ENCODE results near the gene ATG2B.

The ATG2B gene

DNA sequence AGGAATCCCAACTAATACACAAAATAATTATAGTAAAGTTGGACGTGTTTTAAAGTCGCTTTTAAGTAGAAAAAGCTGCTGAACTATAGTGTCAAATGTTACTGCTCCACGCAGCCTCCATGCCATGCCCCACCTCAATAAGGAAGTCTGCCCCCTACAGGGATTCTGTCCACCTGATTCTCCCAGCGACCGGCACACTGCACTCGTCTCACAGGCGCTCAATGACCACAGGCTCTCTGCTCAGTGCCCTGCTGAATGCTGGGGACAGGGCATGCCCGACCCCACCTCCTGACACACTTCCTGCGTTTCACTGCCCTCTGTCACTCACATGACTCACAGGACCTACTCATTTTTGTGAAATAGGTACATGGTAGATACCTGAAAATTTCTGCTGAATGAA, 58.2 kb downstream of the ATG2B start:
- H3K36me3 ChIP-seq (ENCODE audit: control insufficient read depth in 2 of 2, insufficient read depth in 1 of 2, low read length in 2 of 2), result peaks cover 18 to 66% of the 10 kb centered on the region in 2 experiments
- no peaks in the 10 kb centered on the region for H3K4me1 ChIP-seq (ENCODE audit: control insufficient read depth, insufficient read depth, low read length)
- POLR2A ChIA-PET, result no interaction called here
- H3K27ac ChIP-seq (ENCODE audit: extremely low read depth, low read depth, low read length), result no peak overlapping the region
- no peak overlapping the region for H3K4me3 ChIP-seq (ENCODE audit: low read depth, low read length)
- no peak for TF ChIP-seq ZBTB20 (tag by site-specific recombination; IDR thresholded peaks at IDR 0.05)
- CTCF ChIA-PET, result interaction anchor here (1.2 kb wide), 1 partner anchor 13 kb away, joined by 3 read pairs; no protein-coding TSS in a partner anchor
- H3K9me3 ChIP-seq (ENCODE audit: control insufficient read depth, insufficient read depth, low read depth, low read length), result no peaks in the 10 kb centered on the region

DNA sequence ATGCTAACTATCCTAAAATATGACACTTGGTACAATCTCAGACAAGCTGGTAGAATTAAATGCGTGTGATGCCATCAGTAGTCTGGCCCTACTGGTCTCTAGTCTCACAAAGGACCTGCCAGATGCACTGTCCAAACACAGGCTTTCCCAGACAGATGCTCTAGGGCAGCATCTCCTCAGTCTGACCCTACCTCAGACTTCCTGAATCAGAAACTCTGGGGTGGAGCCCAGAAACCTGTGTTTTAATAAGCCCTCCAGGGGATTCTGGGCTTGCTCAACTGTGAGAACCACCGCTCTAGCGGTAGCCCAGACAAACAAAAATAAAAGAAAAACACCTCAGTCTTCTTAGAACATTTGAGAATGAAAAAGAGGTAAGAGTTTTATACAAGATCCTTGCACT, 59.2 kb downstream of the ATG2B start:
- no peaks in the 10 kb centered on the region for H3K4me1 ChIP-seq (ENCODE audit: control insufficient read depth, insufficient read depth, low read length)
- H3K9me3 ChIP-seq (ENCODE audit: control insufficient read depth, insufficient read depth, low read depth, low read length), result no peaks in the 10 kb centered on the region
- ChIA-PET CTCF (interaction anchor here (0.6 to 1.2 kb wide), 2 partner anchors 12 to 27 kb away, joined by 3 read pairs; no protein-coding TSS in a partner anchor), POLR2A (no interaction called here)
- H3K36me3 ChIP-seq (ENCODE audit: control insufficient read depth in 2 of 2, insufficient read depth in 1 of 2, low read length in 2 of 2), result peaks cover 15 to 64% of the 10 kb centered on the region in 2 experiments
- no peak for TF ChIP-seq GLI4 (tag by site-specific recombination; IDR thresholded peaks at IDR 0.05)
- TF ChIP-seq, protein P1, sequence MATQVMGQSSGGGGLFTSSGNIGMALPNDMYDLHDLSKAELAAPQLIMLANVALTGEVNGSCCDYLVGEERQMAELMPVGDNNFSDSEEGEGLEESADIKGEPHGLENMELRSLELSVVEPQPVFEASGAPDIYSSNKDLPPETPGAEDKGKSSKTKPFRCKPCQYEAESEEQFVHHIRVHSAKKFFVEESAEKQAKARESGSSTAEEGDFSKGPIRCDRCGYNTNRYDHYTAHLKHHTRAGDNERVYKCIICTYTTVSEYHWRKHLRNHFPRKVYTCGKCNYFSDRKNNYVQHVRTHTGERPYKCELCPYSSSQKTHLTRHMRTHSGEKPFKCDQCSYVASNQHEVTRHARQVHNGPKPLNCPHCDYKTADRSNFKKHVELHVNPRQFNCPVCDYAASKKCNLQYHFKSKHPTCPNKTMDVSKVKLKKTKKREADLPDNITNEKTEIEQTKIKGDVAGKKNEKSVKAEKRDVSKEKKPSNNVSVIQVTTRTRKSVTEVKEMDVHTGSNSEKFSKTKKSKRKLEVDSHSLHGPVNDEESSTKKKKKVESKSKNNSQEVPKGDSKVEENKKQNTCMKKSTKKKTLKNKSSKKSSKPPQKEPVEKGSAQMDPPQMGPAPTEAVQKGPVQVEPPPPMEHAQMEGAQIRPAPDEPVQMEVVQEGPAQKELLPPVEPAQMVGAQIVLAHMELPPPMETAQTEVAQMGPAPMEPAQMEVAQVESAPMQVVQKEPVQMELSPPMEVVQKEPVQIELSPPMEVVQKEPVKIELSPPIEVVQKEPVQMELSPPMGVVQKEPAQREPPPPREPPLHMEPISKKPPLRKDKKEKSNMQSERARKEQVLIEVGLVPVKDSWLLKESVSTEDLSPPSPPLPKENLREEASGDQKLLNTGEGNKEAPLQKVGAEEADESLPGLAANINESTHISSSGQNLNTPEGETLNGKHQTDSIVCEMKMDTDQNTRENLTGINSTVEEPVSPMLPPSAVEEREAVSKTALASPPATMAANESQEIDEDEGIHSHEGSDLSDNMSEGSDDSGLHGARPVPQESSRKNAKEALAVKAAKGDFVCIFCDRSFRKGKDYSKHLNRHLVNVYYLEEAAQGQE (tag by site-specific recombination; IDR thresholded peaks at IDR 0.05), result no peak
- no peak for TF ChIP-seq BCL11B (tag by site-specific recombination; IDR thresholded peaks at IDR 0.05; ENCODE audit: low read depth)
- TF ChIP-seq ZNF16 (tag by site-specific recombination; IDR thresholded peaks at IDR 0.05; ENCODE audit: low read depth), result no peak
- TF ChIP-seq, protein P2, sequence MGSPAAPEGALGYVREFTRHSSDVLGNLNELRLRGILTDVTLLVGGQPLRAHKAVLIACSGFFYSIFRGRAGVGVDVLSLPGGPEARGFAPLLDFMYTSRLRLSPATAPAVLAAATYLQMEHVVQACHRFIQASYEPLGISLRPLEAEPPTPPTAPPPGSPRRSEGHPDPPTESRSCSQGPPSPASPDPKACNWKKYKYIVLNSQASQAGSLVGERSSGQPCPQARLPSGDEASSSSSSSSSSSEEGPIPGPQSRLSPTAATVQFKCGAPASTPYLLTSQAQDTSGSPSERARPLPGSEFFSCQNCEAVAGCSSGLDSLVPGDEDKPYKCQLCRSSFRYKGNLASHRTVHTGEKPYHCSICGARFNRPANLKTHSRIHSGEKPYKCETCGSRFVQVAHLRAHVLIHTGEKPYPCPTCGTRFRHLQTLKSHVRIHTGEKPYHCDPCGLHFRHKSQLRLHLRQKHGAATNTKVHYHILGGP (tag by site-specific recombination; IDR thresholded peaks at IDR 0.05), result no peak
- TF ChIP-seq, protein P3, sequence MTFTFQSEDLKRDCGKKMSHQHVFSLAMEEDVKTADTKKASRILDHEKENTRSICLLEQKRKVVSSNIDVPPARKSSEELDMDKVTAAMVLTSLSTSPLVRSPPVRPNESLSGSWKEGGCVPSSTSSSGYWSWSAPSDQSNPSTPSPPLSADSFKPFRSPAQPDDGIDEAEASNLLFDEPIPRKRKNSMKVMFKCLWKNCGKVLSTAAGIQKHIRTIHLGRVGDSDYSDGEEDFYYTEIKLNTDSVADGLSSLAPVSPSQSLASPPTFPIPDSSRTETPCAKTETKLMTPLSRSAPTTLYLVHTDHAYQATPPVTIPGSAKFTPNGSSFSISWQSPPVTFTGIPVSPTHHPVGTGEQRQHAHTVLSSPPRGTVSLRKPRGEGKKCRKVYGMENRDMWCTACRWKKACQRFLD (tag by site-specific recombination; IDR thresholded peaks at IDR 0.05), result no peak
- TF ChIP-seq ZFP3 (tag by site-specific recombination; IDR thresholded peaks at IDR 0.05; ENCODE audit: low read depth), result no peak
- TF ChIP-seq REPIN1 (tag by site-specific recombination; IDR thresholded peaks at IDR 0.05; ENCODE audit: low read depth), result no peak
- no peak for TF ChIP-seq ZBTB8A (tag by site-specific recombination; IDR thresholded peaks at IDR 0.05)
- no peak for TF ChIP-seq KLF8 (tag by site-specific recombination; IDR thresholded peaks at IDR 0.05)
- TF ChIP-seq ZNF184 (tag by site-specific recombination; IDR thresholded peaks at IDR 0.05), result no peak
- TF ChIP-seq, protein P4, sequence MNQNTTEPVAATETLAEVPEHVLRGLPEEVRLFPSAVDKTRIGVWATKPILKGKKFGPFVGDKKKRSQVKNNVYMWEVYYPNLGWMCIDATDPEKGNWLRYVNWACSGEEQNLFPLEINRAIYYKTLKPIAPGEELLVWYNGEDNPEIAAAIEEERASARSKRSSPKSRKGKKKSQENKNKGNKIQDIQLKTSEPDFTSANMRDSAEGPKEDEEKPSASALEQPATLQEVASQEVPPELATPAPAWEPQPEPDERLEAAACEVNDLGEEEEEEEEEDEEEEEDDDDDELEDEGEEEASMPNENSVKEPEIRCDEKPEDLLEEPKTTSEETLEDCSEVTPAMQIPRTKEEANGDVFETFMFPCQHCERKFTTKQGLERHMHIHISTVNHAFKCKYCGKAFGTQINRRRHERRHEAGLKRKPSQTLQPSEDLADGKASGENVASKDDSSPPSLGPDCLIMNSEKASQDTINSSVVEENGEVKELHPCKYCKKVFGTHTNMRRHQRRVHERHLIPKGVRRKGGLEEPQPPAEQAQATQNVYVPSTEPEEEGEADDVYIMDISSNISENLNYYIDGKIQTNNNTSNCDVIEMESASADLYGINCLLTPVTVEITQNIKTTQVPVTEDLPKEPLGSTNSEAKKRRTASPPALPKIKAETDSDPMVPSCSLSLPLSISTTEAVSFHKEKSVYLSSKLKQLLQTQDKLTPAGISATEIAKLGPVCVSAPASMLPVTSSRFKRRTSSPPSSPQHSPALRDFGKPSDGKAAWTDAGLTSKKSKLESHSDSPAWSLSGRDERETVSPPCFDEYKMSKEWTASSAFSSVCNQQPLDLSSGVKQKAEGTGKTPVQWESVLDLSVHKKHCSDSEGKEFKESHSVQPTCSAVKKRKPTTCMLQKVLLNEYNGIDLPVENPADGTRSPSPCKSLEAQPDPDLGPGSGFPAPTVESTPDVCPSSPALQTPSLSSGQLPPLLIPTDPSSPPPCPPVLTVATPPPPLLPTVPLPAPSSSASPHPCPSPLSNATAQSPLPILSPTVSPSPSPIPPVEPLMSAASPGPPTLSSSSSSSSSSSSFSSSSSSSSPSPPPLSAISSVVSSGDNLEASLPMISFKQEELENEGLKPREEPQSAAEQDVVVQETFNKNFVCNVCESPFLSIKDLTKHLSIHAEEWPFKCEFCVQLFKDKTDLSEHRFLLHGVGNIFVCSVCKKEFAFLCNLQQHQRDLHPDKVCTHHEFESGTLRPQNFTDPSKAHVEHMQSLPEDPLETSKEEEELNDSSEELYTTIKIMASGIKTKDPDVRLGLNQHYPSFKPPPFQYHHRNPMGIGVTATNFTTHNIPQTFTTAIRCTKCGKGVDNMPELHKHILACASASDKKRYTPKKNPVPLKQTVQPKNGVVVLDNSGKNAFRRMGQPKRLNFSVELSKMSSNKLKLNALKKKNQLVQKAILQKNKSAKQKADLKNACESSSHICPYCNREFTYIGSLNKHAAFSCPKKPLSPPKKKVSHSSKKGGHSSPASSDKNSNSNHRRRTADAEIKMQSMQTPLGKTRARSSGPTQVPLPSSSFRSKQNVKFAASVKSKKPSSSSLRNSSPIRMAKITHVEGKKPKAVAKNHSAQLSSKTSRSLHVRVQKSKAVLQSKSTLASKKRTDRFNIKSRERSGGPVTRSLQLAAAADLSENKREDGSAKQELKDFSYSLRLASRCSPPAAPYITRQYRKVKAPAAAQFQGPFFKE (tag by site-specific recombination; IDR thresholded peaks at IDR 0.05; ENCODE audit: borderline replicate concordance), result no peak
- TF ChIP-seq ZNF768 (tag by site-specific recombination; IDR thresholded peaks at IDR 0.05), result no peak
- TF ChIP-seq ZSCAN16 (tag by site-specific recombination; IDR thresholded peaks at IDR 0.05), result no peak
- TF ChIP-seq ZNF521 (tag by site-specific recombination; IDR thresholded peaks at IDR 0.05), result no peak
- no peak for TF ChIP-seq ZNF311 (tag by site-specific recombination; IDR thresholded peaks at IDR 0.05; ENCODE audit: borderline replicate concordance)
- H3K4me3 ChIP-seq (ENCODE audit: low read depth, low read length), result no peak overlapping the region
- no peak overlapping the region for H3K27ac ChIP-seq (ENCODE audit: extremely low read depth, low read depth, low read length)

Data from HEK293 (cell line).